ENCODE measurements around the gene EP300.

EP300 gene

GRCh38 chr22:41094041-41094593 lies 1.7 kb downstream of the EP300 start:
- H3K4me1 ChIP-seq (ENCODE audit: control insufficient read depth, insufficient read depth, low read length) = peaks cover 13% of the 10 kb centered on the region
- peak overlapping the region; percentile 98 for H3K4me3 ChIP-seq (ENCODE audit: low read depth, low read length)
- no peaks in the 10 kb centered on the region for H3K9me3 ChIP-seq (ENCODE audit: control insufficient read depth, insufficient read depth, low read depth, low read length)
- ChIA-PET CTCF (interaction anchor here (0.6 to 2.4 kb wide), 2 partner anchors 22 to 172 kb away, joined by 5 to 15 read pairs; no protein-coding TSS in a partner anchor), POLR2A (interaction anchor here (0.6 to 4.5 kb wide), 8 partner anchors 12 to 288 kb away, joined by 3 to 51 read pairs (median 4); partner anchors contain the start of genes RBX1 and TEF)
- TF ChIP-seq ZNF366 (tag by site-specific recombination; conservative IDR thresholded peaks at IDR 0.05) (peak; percentile 95), MZF1 (tag by site-specific recombination; IDR thresholded peaks at IDR 0.05; ENCODE audit: borderline replicate concordance) (0 out of 2 replicates have a peak, but pooled peaks have one; percentile 12), ZNF792 (tag by site-specific recombination; IDR thresholded peaks at IDR 0.05) (no peak), ZFHX2 (tag by site-specific recombination; conservative IDR thresholded peaks at IDR 0.05) (no peak), PRDM1 (tag by site-specific recombination; IDR thresholded peaks at IDR 0.05) (peak; percentile 28; the same call in 1 of the 2 replicates), ZNF513 (tag by site-specific recombination; IDR thresholded peaks at IDR 0.05) (no peak), ZNF660 (tag by site-specific recombination; IDR thresholded peaks at IDR 0.05) (0 out of 2 replicates have a peak, but pooled peaks have one; percentile 41), PBX3 (CRISPR knock-in tag; IDR thresholded peaks at IDR 0.05) (no peak)
- H3K36me3 ChIP-seq (ENCODE audit: control insufficient read depth in 2 of 2, insufficient read depth in 1 of 2, low read length in 2 of 2) = peaks cover 0 to 17% of the 10 kb centered on the region in 2 experiments; a peak in 2 of 3 replicates
- H3K27ac ChIP-seq (ENCODE audit: extremely low read depth, low read depth, low read length) = no peak overlapping the region

- peaks cover 13% of the 10 kb centered on the region for H3K4me1 ChIP-seq (ENCODE audit: control insufficient read depth, insufficient read depth, low read length)
- CTCF ChIA-PET = interaction anchor here (0.6 to 1.2 kb wide), 5 partner anchors 15 to 173 kb away, joined by 3 to 8 read pairs (median 3); no protein-coding TSS in a partner anchor
- H3K27ac ChIP-seq (ENCODE audit: extremely low read depth, low read depth, low read length) = no peak overlapping the region; the same call in 1 of the 2 replicates
- POLR2A ChIA-PET = interaction anchor here (0.5 to 1.3 kb wide), 8 partner anchors 9 to 240 kb away, joined by 3 to 12 read pairs (median 4); partner anchors contain the start of genes RBX1, ST13 and XPNPEP3
- H3K4me3 ChIP-seq (ENCODE audit: low read depth, low read length) = no peak overlapping the region
- H3K36me3 ChIP-seq (ENCODE audit: control insufficient read depth in 2 of 2, insufficient read depth in 1 of 2, low read length in 2 of 2) = peaks cover 4 to 23% of the 10 kb centered on the region in 2 experiments; a peak in 2 of 3 replicates
- TF ChIP-seq ZNF362 (tag by site-specific recombination; IDR thresholded peaks at IDR 0.05) = peak; percentile 86
- no peak for TF ChIP-seq ZNF514 (tag by site-specific recombination; IDR thresholded peaks at IDR 0.05)
- no peaks in the 10 kb centered on the region for H3K9me3 ChIP-seq (ENCODE audit: control insufficient read depth, insufficient read depth, low read depth, low read length)
Measured at GRCh38 chr22:41096391-41096790, 4.0 kb downstream of the EP300 start.

GRCh38 chr22:41096841-41097240 lies 4.4 kb downstream of the EP300 start:
- H3K4me3 ChIP-seq (ENCODE audit: low read depth, low read length) = no peak overlapping the region
- H3K4me1 ChIP-seq (ENCODE audit: control insufficient read depth, insufficient read depth, low read length) = peaks cover 13% of the 10 kb centered on the region
- ChIA-PET POLR2A (interaction anchor here (0.5 to 1.3 kb wide), 7 partner anchors 9 to 240 kb away, joined by 3 to 12 read pairs (median 5); partner anchors contain the start of genes RBX1, ST13 and XPNPEP3), CTCF (interaction anchor here (0.6 to 1.2 kb wide), 4 partner anchors 50 to 173 kb away, joined by 3 to 8 read pairs (median 3); no protein-coding TSS in a partner anchor)
- no peak overlapping the region; the same call in 1 of the 2 replicates for H3K27ac ChIP-seq (ENCODE audit: extremely low read depth, low read depth, low read length)
- H3K9me3 ChIP-seq (ENCODE audit: control insufficient read depth, insufficient read depth, low read depth, low read length) = no peaks in the 10 kb centered on the region
- no peak for TF ChIP-seq ZNF121 (tag by site-specific recombination; IDR thresholded peaks at IDR 0.05)
- peak; percentile 77 for TF ChIP-seq PRDM6 (tag by site-specific recombination; IDR thresholded peaks at IDR 0.05)
- TF ChIP-seq ZNF677 (tag by site-specific recombination; IDR thresholded peaks at IDR 0.05) = no peak
- TF ChIP-seq ZFP3 (tag by site-specific recombination; IDR thresholded peaks at IDR 0.05; ENCODE audit: low read depth) = 0 out of 2 replicates have a peak, but pooled peaks have one; percentile 16
- H3K36me3 ChIP-seq (ENCODE audit: control insufficient read depth in 2 of 2, insufficient read depth in 1 of 2, low read length in 2 of 2) = peaks cover 8 to 23% of the 10 kb centered on the region in 2 experiments; a peak in 2 of 3 replicates

Data from HEK293 (cell line).